Liver (tissue), 9 donors: ENCODE results near the gene SMIM44. TPM values are rescaled to one million over a fixed set of nuclear protein-coding genes. Genes with fewer than 3 reads are reported as not detected.

ENCODE experiments used
- DNase-seq: peaks from one replicate; pipeline ENCODE4 v3.0.0-alpha.2; 2017; ENCODE audit warnings: low spot score
- H3K27ac ChIP-seq, 2 donors: one replicate each; pipeline ENCODE4 v1.7.0; 2013; ENCODE audit warnings: inconsistent platforms in 2 of 2, low read length in 2 of 2, control low read depth in 1 of 2, low read depth in 1 of 2, mild to moderate bottlenecking in 1 of 2
- H3K27me3 ChIP-seq, 4 donors: one replicate each; pipeline versions ENCODE4 v1.6.1 to v1.7.0; 2013; ENCODE audit warnings: low read length in 3 of 4, inconsistent platforms in 1 of 4, mild to moderate bottlenecking in 1 of 4, moderate library complexity in 1 of 4; ENCODE audit not compliant: control insufficient read depth in 4 of 4, insufficient read depth in 4 of 4
- H3K36me3 ChIP-seq, 4 donors: one replicate each; pipeline versions ENCODE4 v1.6.1 to v1.7.0; 2013; ENCODE audit warnings: low read length in 3 of 4, mild to moderate bottlenecking in 3 of 4, low read depth in 1 of 4, moderate library complexity in 1 of 4; ENCODE audit not compliant: control insufficient read depth in 4 of 4, insufficient read depth in 3 of 4
- H3K4me1 ChIP-seq, 4 donors: one replicate each; pipeline versions ENCODE4 v1.6.1 to v1.7.0; 2013; ENCODE audit warnings: low read length in 3 of 4, mild to moderate bottlenecking in 3 of 4, moderate library complexity in 1 of 4; ENCODE audit not compliant: control insufficient read depth in 4 of 4, insufficient read depth in 4 of 4
- H3K4me3 ChIP-seq, 3 donors: one replicate each; pipeline versions ENCODE4 v1.6.1 to v1.7.0; 2013; ENCODE audit warnings: low read length in 3 of 3, control low read depth in 1 of 3, low read depth in 1 of 3, mild to moderate bottlenecking in 1 of 3
- H3K9ac ChIP-seq, 2 donors: one replicate each; pipeline ENCODE4 v1.7.0; 2013; ENCODE audit warnings: low read length in 2 of 2, mild to moderate bottlenecking in 2 of 2, moderate library complexity in 2 of 2, control low read depth in 1 of 2, low read depth in 1 of 2
- H3K9me3 ChIP-seq, 4 donors: one replicate each; pipeline versions ENCODE4 v1.6.1 to v1.7.0; 2013; ENCODE audit warnings: low read length in 3 of 4; ENCODE audit not compliant: control insufficient read depth in 4 of 4
- FOXA1 ChIP-seq: IDR thresholded peaks from 2 replicates; pipeline ENCODE4 v1.6.1; 2016; ENCODE audit warnings: antibody characterized with exemption
- GABPA ChIP-seq, 2 donors: IDR thresholded peaks in 1 of 2; conservative IDR thresholded peaks in 1 of 2; 2 replicates each; pipeline ENCODE4 v1.6.1; 2016; ENCODE audit warnings: antibody characterized with exemption in 2 of 2, mild to moderate bottlenecking in 1 of 2, moderate library complexity in 1 of 2
- HNF4G ChIP-seq: IDR thresholded peaks from 2 replicates; pipeline ENCODE4 v1.6.1; 2016; ENCODE audit warnings: antibody characterized with exemption
- JUND ChIP-seq, 2 donors: IDR thresholded peaks; 2 replicates each; pipeline ENCODE4 v1.6.1; 2016; ENCODE audit warnings: antibody characterized with exemption in 2 of 2
- RAD21 ChIP-seq, 2 donors: IDR thresholded peaks; 2 replicates each; pipeline ENCODE4 v1.6.1; 2016; ENCODE audit warnings: antibody characterized with exemption in 2 of 2, mild to moderate bottlenecking in 2 of 2
- REST ChIP-seq: IDR thresholded peaks from 2 replicates; pipeline ENCODE4 v1.6.1; 2016; ENCODE audit warnings: antibody characterized with exemption, mild to moderate bottlenecking
- RXRA ChIP-seq, 2 donors: IDR thresholded peaks; 2 replicates each; pipeline ENCODE4 v1.6.1; 2017 to 2018; ENCODE audit warnings: antibody characterized with exemption in 2 of 2, mild to moderate bottlenecking in 1 of 2
- SP1 ChIP-seq: IDR thresholded peaks from 2 replicates; pipeline ENCODE4 v1.6.1; 2018; ENCODE audit warnings: antibody characterized with exemption, mild to moderate bottlenecking
- TAF1 ChIP-seq: conservative IDR thresholded peaks from 2 replicates; pipeline ENCODE4 v1.6.1; 2016; ENCODE audit warnings: antibody characterized with exemption, mild to moderate bottlenecking
- YY1 ChIP-seq: IDR thresholded peaks from 2 replicates; pipeline ENCODE4 v1.6.1; 2016; ENCODE audit warnings: antibody characterized with exemption, mild to moderate bottlenecking
- WGBS: extraction: QIAGEN DNeasy Blood & Tissue Kit; methylation state at CpG from one replicate; pipeline ENCODE4 v1.1.7; 2013; 5-methylcytosine and 5-hydroxymethylcytosine counted together
- polyA plus RNA-seq, 2 donors: library from polyadenylated mRNA; stranded (reverse) in 1 of 2; unstranded in 1 of 2; fragments of 200-250 nt in 1 of 2; fragments of >200 nt in 1 of 2; fragmentation: Nextera tagmentation in 1 of 2; extraction: Ambion mirVana in 1 of 2; gene quantifications; one replicate each; pipeline versions ENCODE4 v1.2.1 to v1.2.3, GENCODE V29; 2013 to 2015
- total RNA-seq, 2 donors: library from RNA; depleted of rRNA; stranded (reverse); fragments of >200 nt; gene quantifications; one replicate each; pipeline ENCODE4 v1.2.3, GENCODE V29; 2014
- TF ChIP-seq, protein P1 (sequence below): fragments of 150-350 bp; IDR thresholded peaks from 2 replicates; pipeline ENCODE4 v1.5.1; 2017; ENCODE audit warnings: improper control_type of control experiment, low read depth, low read length; ENCODE audit not compliant: missing input control
- TF ChIP-seq, protein P2 (sequence below): IDR thresholded peaks from 2 replicates; pipeline ENCODE4 v1.6.1; 2016; ENCODE audit warnings: antibody characterized with exemption
- donor health status: healthy.
- donor health status: healthy.
- donor health status: healthy.
- donor health status: healthy.
- donor health status: healthy.

SMIM44 gene
- total and polyA plus RNA-seq, 4 donors, result not detected

- 62% methylated on average over 33 of the region's 33 CpGs for WGBS
- Histone ChIP-seq H3K36me3 (peaks cover 22 to 45% (median 34%) of the 10 kb centered on the region in 4 donors), H3K9me3 (no peaks in the 10 kb centered on the region), H3K9ac (no peak overlapping the region), H3K4me3 (no peak overlapping the region), H3K4me1 (peaks cover 0 to 17% (median 2%) of the 10 kb centered on the region in 4 donors), H3K27ac (peak overlapping the region in 1 of 2 donors; percentile 10), H3K27me3 (no peaks in the 10 kb centered on the region)
- no peak for DNase-seq
- TF ChIP-seq, protein P1, sequence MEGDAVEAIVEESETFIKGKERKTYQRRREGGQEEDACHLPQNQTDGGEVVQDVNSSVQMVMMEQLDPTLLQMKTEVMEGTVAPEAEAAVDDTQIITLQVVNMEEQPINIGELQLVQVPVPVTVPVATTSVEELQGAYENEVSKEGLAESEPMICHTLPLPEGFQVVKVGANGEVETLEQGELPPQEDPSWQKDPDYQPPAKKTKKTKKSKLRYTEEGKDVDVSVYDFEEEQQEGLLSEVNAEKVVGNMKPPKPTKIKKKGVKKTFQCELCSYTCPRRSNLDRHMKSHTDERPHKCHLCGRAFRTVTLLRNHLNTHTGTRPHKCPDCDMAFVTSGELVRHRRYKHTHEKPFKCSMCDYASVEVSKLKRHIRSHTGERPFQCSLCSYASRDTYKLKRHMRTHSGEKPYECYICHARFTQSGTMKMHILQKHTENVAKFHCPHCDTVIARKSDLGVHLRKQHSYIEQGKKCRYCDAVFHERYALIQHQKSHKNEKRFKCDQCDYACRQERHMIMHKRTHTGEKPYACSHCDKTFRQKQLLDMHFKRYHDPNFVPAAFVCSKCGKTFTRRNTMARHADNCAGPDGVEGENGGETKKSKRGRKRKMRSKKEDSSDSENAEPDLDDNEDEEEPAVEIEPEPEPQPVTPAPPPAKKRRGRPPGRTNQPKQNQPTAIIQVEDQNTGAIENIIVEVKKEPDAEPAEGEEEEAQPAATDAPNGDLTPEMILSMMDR, result no peak
- TF ChIP-seq SP1, result peak; percentile 23
- TF ChIP-seq RAD21 (IDR thresholded peaks at IDR 0.05), result peak in 1 of 2 donors; percentile 37
- TF ChIP-seq JUND (IDR thresholded peaks at IDR 0.05), result no peak
Observed at GRCh38 chr19:3443840-3444694, 39.2 kb downstream of the SMIM44 start.

DNA sequence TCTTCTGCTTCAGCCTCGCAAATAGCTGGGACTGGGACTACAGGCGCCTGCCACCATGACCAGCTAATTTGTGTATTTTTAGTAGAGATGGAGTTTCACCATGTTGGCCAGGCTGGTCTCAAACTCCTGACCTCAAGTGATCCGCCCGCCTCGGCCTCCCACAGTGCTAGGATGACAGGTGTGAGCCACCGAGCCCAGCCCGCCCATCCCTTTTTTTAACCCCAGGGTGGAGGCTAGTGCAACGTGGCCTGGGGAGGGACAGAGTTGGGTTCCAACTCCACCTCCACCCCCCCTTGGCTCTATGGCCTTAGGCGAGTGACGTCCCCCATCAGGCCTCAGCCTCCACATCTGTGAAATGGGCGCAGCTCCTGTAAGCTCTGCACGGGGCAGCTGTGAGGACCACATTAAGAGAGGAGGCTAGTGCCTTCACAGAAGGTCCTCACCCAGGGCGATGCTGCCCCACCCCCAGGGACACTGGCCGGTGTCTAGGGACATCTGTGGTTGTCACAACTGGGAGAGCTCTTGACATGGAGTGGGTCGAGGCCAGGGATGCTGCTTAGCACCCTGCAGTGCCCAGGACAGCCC is 40.7 kb downstream of the SMIM44 start:
- H3K4me3 ChIP-seq, result no peak overlapping the region
- WGBS, result 93% methylated on average over 15 of the region's 15 CpGs
- no peak overlapping the region for H3K9ac ChIP-seq
- H3K27me3 ChIP-seq, result no peaks in the 10 kb centered on the region
- peaks cover 0 to 17% (median 1%) of the 10 kb centered on the region in 4 donors for H3K4me1 ChIP-seq
- TF ChIP-seq FOXA1 (no peak), HNF4G (no peak), GABPA (IDR thresholded peaks at IDR 0.05 in 1 of 2, conservative IDR thresholded peaks at IDR 0.05 in 1 of 2) (no peak), REST (no peak)
- no peaks in the 10 kb centered on the region for H3K9me3 ChIP-seq
- no peak overlapping the region for H3K27ac ChIP-seq
- no peak for DNase-seq
- H3K36me3 ChIP-seq, result peaks cover 16 to 44% (median 38%) of the 10 kb centered on the region in 4 donors

DNA sequence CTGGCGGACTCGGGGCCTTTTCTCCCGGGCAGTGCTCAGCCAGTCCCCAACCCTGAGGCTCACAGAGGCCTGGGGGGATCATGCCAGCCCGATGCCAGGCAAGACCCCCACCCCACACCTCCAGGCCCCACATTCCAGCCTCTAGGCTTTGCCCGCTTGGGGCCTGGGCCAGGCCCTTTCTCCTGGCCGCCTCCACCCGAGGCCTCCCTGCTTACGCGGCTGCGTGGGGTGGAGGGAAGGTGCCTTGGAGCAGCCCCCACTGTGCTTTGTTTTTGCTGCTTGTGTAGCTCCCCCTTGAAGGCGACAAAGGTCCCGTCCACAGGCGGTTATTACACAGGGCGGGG is 41.3 kb downstream of the SMIM44 start:
- DNase-seq, result no peak
- Histone ChIP-seq H3K27me3 (no peaks in the 10 kb centered on the region), H3K36me3 (peaks cover 13 to 45% (median 37%) of the 10 kb centered on the region in 4 donors), H3K4me3 (no peak overlapping the region), H3K4me1 (peaks cover 0 to 17% (median 1%) of the 10 kb centered on the region in 4 donors), H3K27ac (peak overlapping the region in 1 of 2 donors; percentile 4), H3K9ac (no peak overlapping the region), H3K9me3 (no peaks in the 10 kb centered on the region)
- 88% methylated on average over 14 of the region's 14 CpGs for WGBS
- TF ChIP-seq, protein P2, sequence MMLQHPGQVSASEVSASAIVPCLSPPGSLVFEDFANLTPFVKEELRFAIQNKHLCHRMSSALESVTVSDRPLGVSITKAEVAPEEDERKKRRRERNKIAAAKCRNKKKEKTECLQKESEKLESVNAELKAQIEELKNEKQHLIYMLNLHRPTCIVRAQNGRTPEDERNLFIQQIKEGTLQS, result no peak
- no peak for TF ChIP-seq JUND (IDR thresholded peaks at IDR 0.05)
- no peak for TF ChIP-seq REST
- no peak for TF ChIP-seq HNF4G
- no peak for TF ChIP-seq RXRA (IDR thresholded peaks at IDR 0.05)
- no peak for TF ChIP-seq YY1
- TF ChIP-seq SP1, result no peak
- TF ChIP-seq RAD21 (IDR thresholded peaks at IDR 0.05), result no peak
- TF ChIP-seq, protein P1, result no peak
- TF ChIP-seq TAF1, result no peak
